GM10248 (cell line): Measurements from ENCODE around the gene CLEC5A.
"Not testable (repeated sequence)": the region's sequence is repeated elsewhere in the genome, so short reads cannot be mapped to it uniquely, and the experiment has no call there.

Experiments
- CTCF ChIA-PET: fragments of 300-600 bp; sonication (Branson Sonifier 250); formaldehyde crosslinking; extraction: SDS; loops from one replicate; lab custom pipeline; 2021; ENCODE audit warnings: antibody characterized with exemption; lab: Yijun Ruan, JAX
- POLR2A ChIA-PET: fragments of 350-650 bp; sonication (Branson Sonifier 250); formaldehyde crosslinking; extraction: SDS; loops from one replicate; lab custom pipeline; 2020; ENCODE audit warnings: antibody characterized with exemption; lab: Yijun Ruan, JAX
- DNase-seq: peaks from one replicate; pipeline ENCODE4 v3.0.0; 2012; ENCODE audit errors: extremely low spot score
- TF ChIP-seq, protein P1 (sequence below): IDR thresholded peaks from 2 replicates; pipeline ENCODE4 v1.5.1; 2012; ENCODE audit warnings: mild to moderate bottlenecking, low read depth; ENCODE audit errors: extremely low read depth, missing control alignments, control extremely low read depth

Gene CLEC5A

DNA sequence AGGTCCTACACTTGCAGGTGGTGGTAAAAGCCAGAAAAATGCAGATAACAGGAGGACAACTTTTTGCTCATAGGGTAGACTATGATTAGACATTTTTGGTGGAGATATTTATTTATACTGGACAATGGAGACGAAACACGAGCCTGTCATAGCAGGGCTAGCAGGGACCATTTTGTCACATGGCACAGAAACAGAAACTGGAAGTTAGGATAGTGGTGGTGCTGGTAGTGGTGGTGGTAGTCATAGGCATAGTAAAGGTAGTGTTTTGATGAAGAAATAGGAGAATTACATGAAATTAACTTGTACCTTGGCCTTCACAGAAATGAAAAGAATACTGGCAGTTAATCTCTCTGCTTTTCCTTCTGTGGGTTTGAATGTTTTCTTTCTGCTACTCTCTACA is 40.1 kb upstream of the CLEC5A start:
- CTCF ChIA-PET, result no interaction called here
- POLR2A ChIA-PET, result no interaction called here
- DNase-seq, result no peak
- TF ChIP-seq, protein P1, sequence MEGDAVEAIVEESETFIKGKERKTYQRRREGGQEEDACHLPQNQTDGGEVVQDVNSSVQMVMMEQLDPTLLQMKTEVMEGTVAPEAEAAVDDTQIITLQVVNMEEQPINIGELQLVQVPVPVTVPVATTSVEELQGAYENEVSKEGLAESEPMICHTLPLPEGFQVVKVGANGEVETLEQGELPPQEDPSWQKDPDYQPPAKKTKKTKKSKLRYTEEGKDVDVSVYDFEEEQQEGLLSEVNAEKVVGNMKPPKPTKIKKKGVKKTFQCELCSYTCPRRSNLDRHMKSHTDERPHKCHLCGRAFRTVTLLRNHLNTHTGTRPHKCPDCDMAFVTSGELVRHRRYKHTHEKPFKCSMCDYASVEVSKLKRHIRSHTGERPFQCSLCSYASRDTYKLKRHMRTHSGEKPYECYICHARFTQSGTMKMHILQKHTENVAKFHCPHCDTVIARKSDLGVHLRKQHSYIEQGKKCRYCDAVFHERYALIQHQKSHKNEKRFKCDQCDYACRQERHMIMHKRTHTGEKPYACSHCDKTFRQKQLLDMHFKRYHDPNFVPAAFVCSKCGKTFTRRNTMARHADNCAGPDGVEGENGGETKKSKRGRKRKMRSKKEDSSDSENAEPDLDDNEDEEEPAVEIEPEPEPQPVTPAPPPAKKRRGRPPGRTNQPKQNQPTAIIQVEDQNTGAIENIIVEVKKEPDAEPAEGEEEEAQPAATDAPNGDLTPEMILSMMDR, result no peak

DNA sequence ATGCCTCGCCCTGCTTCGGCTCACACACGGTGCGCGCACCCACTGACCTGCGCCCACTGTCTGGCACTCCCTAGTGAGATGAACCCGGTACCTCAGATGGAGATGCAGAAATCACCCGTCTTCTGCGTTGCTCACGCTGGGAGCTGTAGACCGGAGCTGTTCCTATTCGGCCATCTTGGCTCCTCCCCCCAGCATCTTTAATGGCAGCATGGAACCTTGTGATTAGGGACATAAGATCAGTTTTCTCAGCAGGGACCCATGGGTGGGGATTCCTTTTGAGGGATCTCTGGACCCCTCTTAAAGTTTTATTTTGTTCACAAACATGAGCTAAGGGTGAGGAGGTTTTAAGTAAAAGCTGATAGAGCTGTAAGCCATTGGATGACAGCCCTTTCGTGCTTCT is 39.2 kb upstream of the CLEC5A start:
- POLR2A ChIA-PET, CTCF ChIA-PET: not testable (repeated sequence)

DNA sequence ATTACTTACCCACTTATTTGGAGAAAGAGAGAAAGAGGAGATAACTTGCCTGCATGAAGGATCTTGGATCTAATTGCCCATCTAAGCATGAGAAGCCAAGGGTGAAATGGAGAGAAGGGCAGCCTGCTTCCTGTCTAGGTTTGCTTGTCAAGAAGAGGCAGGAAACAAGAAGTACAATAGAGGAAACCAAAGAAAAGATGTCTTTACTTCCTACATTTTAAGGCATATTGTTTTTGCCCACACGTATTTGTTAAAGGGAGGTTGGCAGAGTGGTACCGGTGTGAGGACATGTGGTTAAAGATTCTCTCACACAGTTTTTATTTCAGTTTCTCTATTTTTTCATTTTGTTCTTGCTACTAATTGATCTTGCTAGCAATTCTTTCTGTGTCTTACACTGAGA is 32.8 kb upstream of the CLEC5A start:
- TF ChIP-seq, protein P1, result no peak
- ChIA-PET CTCF (no interaction called here), POLR2A (no interaction called here)
- no peak for DNase-seq

More for the DNA sequence above, 39.2 kb upstream of the CLEC5A start:
- DNase-seq, result not testable (repeated sequence)

DNA sequence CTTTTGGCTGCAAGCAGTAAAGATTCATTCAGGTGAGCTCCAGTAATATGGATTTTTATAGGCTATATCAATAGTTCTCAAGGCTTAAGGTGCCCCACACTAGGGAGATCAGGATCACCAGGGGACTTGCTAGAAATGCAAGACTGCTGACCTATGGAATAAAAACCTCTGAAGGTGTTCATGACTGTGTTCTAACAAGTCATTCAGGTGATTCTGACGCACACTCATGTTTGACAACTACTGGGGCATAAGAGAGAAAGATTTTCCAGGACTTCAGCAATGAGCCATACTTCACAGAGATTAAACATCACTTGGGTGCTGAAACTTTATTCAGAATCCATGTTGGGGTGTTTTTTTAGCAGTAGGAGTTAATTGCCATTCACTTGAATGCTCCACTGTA is 31.6 kb upstream of the CLEC5A start:
- ChIA-PET POLR2A (no interaction called here), CTCF (no interaction called here)
- no peak for DNase-seq
- TF ChIP-seq, protein P1, result no peak

DNA sequence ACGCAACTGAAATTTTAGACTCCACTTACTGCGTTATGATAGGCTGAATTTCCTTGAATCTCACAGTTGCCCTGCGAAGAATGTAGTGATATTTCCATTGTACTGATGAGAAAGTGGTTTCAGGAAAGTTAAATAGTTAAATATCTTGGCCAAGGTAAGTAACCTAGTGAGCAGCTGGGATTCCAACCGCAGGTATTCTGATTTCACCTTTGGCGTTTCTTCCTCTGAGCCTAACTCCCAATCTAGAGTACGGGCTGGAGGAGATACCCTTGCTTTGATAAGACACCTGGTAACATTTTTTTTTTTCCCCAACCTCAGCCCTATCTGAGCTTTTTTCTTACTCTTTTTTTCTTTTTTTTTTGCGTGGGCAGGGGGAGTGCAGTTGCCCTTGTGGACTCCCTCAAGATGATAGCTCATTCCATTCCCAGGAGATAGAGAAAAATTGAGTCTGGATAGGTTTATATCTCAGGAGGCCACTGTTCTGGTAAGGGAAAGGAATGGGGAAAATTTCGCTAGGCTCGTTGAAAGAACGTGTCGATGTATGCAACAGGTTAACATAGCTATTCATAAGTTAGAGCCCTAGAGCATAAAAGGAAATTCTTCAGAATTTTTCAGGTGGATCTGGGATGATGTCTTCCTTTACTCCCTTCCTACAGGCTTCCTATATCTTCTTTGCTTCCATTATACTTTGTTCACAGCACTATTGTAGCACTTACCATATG is 29.9 kb upstream of the CLEC5A start:
- ChIA-PET CTCF (interaction anchor here (0.7 to 4.3 kb wide), 27 partner anchors 10 to 506 kb away, joined by 3 to 39 read pairs (median 5); no protein-coding TSS in a partner anchor), POLR2A (no interaction called here)
- TF ChIP-seq, protein P1, result no peak
- DNase-seq, result no peak

DNA sequence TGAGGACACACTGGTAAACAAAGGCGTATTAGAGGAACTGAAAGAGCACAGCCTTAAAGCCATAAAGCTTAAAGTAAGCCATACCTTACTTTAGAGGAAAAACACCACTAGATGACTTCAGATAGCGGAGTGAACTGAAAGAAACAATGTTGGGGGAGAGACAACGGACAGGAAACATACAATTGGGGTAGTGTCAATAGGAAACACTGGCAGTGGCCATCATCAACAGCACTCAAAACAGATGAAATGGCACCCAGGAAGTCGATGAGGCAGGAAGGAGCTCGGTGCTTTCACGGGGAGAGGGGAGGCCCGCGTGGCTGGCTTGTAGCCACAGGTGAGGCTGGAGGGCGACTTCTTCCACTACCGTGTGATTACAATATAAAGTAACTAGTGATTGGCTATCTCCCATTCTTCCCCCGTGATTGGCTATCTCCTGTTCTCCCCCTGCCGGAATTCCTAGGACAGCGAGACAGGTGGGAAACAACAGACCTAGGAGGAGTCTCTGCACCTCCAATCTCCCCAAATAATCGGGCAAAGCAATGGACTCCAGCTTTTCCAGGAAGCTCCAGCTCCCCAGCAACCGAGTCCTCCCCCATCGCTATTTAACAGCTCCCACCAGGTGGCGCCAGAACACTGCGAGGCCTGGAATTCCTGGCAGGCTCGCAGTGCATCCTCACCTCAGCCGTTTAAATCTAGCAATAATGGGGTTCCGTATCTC is 29.2 kb upstream of the CLEC5A start:
- ChIA-PET POLR2A (no interaction called here), CTCF (interaction anchor here (0.6 to 4.3 kb wide), 31 partner anchors 9 to 507 kb away, joined by 3 to 39 read pairs (median 4); no protein-coding TSS in a partner anchor)
- DNase-seq, result peak; percentile 64
- TF ChIP-seq, protein P1, result peak; percentile 88

DNA sequence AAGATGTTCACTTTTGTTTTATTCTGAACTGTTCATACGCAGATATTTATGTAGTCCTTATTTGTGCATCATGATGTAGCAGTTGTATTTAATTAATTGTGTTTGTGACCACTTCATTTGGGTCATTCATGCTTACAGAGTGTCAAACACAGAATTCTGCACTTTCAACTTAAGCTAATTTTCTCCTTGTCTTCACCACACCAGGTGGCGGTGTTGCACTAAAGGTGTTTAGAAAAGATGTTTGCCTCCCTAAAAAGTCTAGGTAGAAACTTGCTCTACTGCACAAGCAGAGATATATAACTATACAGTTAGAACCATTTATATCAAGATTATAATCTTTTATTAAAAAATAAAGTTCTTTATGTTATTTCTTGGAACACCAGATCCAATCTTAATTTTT is 28.1 kb upstream of the CLEC5A start:
- DNase-seq, result no peak
- ChIA-PET CTCF (interaction anchor here (1.0 to 4.3 kb wide), 7 partner anchors 8 to 359 kb away, joined by 4 to 39 read pairs (median 6); no protein-coding TSS in a partner anchor), POLR2A (no interaction called here)
- TF ChIP-seq, protein P1, result peak; percentile 23
